ENCODE data around the gene RTN4. TPM values are rescaled to one million over a fixed set of nuclear protein-coding genes. Genes with fewer than 3 reads are reported as not detected.

The RTN4 gene
- total and polyA plus RNA-seq, 2 experiments from 2014 or later = 218 to 221 TPM

DNA sequence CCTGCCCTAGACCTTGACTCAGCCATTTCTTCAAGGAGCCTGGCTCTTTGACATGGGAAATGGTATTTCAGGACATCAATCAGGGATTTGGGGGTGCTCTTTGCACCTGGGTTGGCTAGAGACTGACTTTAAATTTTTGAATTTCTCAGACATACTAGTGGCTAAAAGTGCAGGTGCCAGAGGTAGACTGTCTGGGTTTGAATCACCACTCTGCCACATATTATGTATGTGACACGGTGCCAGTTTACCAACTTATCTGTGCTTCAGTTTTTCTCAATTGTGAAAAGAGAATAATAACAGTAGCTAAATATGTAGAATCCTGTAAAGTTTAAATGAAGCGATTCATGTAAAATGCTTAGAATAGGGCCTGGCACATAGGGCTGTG, 49.2 kb upstream of the RTN4 start:
- Mint-ChIP-seq H3K4me3 (no peak overlapping the region), H3K4me1 (peaks cover 10% of the 10 kb centered on the region; the same call in 2 of the 3 replicates), H3K9me3 (no peaks in the 10 kb centered on the region), H3K27me3 (ENCODE audit: insufficient read depth, low read depth, poor library complexity) (no peaks in the 10 kb centered on the region), H3K27ac (peak overlapping the region; percentile 74), H3K36me3 (ENCODE audit: low read depth) (no peaks in the 10 kb centered on the region)
- DNase-seq (ENCODE audit: low spot score) (no peak), ATAC-seq (no peak)
- H3F3A ChIP-seq (replicated peaks; ENCODE audit: low read depth) = no peaks in the 10 kb centered on the region
- H3K27me3 ChIP-seq (ENCODE audit: insufficient read depth) = no peaks in the 10 kb centered on the region
- H3K79me2 ChIP-seq (replicated peaks; ENCODE audit: insufficient read depth) = no peaks in the 10 kb centered on the region
- no peak overlapping the region for H3K27ac ChIP-seq (ENCODE audit: low read depth)
- H3K4me3 ChIP-seq = no peak overlapping the region
- TF ChIP-seq ZNF331 (CRISPR knock-in tag; IDR thresholded peaks at IDR 0.05; ENCODE audit: low read depth) (no peak), ZNF114 (CRISPR knock-in tag; IDR thresholded peaks at IDR 0.05) (no peak), EZH2phosphoT487 (IDR thresholded peaks at IDR 0.05; ENCODE audit: unreplicated experiment) (no peak), JUNB (IDR thresholded peaks at IDR 0.05; ENCODE audit: unreplicated experiment) (no peak), STAT1 (IDR thresholded peaks at IDR 0.05; ENCODE audit: unreplicated experiment) (no peak), POLR2AphosphoS5 (IDR thresholded peaks at IDR 0.05; ENCODE audit: low read depth) (no peak), NANOG (IDR thresholded peaks at IDR 0.05; ENCODE audit: borderline replicate concordance) (no peak), EZH2 (IDR thresholded peaks at IDR 0.05; ENCODE audit: low read depth, unreplicated experiment) (no peak), CREB1 (CRISPR knock-in tag; IDR thresholded peaks at IDR 0.05; ENCODE audit: low read depth) (no peak)
- TF ChIP-seq, protein P1, sequence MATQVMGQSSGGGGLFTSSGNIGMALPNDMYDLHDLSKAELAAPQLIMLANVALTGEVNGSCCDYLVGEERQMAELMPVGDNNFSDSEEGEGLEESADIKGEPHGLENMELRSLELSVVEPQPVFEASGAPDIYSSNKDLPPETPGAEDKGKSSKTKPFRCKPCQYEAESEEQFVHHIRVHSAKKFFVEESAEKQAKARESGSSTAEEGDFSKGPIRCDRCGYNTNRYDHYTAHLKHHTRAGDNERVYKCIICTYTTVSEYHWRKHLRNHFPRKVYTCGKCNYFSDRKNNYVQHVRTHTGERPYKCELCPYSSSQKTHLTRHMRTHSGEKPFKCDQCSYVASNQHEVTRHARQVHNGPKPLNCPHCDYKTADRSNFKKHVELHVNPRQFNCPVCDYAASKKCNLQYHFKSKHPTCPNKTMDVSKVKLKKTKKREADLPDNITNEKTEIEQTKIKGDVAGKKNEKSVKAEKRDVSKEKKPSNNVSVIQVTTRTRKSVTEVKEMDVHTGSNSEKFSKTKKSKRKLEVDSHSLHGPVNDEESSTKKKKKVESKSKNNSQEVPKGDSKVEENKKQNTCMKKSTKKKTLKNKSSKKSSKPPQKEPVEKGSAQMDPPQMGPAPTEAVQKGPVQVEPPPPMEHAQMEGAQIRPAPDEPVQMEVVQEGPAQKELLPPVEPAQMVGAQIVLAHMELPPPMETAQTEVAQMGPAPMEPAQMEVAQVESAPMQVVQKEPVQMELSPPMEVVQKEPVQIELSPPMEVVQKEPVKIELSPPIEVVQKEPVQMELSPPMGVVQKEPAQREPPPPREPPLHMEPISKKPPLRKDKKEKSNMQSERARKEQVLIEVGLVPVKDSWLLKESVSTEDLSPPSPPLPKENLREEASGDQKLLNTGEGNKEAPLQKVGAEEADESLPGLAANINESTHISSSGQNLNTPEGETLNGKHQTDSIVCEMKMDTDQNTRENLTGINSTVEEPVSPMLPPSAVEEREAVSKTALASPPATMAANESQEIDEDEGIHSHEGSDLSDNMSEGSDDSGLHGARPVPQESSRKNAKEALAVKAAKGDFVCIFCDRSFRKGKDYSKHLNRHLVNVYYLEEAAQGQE (IDR thresholded peaks at IDR 0.05; ENCODE audit: unreplicated experiment) = no peak
- TF ChIP-seq, protein P2, sequence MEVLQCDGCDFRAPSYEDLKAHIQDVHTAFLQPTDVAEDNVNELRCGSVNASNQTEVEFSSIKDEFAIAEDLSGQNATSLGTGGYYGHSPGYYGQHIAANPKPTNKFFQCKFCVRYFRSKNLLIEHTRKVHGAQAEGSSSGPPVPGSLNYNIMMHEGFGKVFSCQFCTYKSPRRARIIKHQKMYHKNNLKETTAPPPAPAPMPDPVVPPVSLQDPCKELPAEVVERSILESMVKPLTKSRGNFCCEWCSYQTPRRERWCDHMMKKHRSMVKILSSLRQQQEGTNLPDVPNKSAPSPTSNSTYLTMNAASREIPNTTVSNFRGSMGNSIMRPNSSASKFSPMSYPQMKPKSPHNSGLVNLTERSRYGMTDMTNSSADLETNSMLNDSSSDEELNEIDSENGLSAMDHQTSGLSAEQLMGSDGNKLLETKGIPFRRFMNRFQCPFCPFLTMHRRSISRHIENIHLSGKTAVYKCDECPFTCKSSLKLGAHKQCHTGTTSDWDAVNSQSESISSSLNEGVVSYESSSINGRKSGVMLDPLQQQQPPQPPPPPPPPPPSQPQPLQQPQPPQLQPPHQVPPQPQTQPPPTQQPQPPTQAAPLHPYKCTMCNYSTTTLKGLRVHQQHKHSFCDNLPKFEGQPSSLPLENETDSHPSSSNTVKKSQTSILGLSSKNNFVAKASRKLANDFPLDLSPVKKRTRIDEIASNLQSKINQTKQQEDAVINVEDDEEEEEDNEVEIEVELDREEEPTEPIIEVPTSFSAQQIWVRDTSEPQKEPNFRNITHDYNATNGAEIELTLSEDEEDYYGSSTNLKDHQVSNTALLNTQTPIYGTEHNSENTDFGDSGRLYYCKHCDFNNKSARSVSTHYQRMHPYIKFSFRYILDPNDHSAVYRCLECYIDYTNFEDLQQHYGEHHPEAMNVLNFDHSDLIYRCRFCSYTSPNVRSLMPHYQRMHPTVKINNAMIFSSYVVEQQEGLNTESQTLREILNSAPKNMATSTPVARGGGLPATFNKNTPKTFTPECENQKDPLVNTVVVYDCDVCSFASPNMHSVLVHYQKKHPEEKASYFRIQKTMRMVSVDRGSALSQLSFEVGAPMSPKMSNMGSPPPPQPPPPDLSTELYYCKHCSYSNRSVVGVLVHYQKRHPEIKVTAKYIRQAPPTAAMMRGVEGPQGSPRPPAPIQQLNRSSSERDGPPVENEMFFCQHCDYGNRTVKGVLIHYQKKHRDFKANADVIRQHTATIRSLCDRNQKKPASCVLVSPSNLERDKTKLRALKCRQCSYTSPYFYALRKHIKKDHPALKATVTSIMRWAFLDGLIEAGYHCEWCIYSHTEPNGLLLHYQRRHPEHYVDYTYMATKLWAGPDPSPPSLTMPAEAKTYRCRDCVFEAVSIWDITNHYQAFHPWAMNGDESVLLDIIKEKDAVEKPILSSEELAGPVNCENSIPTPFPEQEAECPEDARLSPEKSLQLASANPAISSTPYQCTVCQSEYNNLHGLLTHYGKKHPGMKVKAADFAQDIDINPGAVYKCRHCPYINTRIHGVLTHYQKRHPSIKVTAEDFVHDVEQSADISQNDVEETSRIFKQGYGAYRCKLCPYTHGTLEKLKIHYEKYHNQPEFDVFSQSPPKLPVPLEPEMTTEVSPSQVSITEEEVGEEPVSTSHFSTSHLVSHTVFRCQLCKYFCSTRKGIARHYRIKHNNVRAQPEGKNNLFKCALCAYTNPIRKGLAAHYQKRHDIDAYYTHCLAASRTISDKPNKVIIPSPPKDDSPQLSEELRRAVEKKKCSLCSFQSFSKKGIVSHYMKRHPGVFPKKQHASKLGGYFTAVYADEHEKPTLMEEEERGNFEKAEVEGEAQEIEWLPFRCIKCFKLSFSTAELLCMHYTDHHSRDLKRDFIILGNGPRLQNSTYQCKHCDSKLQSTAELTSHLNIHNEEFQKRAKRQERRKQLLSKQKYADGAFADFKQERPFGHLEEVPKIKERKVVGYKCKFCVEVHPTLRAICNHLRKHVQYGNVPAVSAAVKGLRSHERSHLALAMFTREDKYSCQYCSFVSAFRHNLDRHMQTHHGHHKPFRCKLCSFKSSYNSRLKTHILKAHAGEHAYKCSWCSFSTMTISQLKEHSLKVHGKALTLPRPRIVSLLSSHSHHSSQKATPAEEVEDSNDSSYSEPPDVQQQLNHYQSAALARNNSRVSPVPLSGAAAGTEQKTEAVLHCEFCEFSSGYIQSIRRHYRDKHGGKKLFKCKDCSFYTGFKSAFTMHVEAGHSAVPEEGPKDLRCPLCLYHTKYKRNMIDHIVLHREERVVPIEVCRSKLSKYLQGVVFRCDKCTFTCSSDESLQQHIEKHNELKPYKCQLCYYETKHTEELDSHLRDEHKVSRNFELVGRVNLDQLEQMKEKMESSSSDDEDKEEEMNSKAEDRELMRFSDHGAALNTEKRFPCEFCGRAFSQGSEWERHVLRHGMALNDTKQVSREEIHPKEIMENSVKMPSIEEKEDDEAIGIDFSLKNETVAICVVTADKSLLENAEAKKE (CRISPR knock-in tag; IDR thresholded peaks at IDR 0.05) = no peak
- TF ChIP-seq, protein P3, sequence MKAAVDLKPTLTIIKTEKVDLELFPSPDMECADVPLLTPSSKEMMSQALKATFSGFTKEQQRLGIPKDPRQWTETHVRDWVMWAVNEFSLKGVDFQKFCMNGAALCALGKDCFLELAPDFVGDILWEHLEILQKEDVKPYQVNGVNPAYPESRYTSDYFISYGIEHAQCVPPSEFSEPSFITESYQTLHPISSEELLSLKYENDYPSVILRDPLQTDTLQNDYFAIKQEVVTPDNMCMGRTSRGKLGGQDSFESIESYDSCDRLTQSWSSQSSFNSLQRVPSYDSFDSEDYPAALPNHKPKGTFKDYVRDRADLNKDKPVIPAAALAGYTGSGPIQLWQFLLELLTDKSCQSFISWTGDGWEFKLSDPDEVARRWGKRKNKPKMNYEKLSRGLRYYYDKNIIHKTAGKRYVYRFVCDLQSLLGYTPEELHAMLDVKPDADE (IDR thresholded peaks at IDR 0.05) = no peak
- TF ChIP-seq, protein P4, sequence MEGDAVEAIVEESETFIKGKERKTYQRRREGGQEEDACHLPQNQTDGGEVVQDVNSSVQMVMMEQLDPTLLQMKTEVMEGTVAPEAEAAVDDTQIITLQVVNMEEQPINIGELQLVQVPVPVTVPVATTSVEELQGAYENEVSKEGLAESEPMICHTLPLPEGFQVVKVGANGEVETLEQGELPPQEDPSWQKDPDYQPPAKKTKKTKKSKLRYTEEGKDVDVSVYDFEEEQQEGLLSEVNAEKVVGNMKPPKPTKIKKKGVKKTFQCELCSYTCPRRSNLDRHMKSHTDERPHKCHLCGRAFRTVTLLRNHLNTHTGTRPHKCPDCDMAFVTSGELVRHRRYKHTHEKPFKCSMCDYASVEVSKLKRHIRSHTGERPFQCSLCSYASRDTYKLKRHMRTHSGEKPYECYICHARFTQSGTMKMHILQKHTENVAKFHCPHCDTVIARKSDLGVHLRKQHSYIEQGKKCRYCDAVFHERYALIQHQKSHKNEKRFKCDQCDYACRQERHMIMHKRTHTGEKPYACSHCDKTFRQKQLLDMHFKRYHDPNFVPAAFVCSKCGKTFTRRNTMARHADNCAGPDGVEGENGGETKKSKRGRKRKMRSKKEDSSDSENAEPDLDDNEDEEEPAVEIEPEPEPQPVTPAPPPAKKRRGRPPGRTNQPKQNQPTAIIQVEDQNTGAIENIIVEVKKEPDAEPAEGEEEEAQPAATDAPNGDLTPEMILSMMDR (conservative IDR thresholded peaks at IDR 0.05; ENCODE audit: low read depth in 2 of 2) = no peak
- no peaks in the 10 kb centered on the region for H3K9me2 ChIP-seq (ENCODE audit: insufficient read depth)
- H2AFZ ChIP-seq = peak overlapping the region; percentile 88; the same call in 1 of the 2 replicates
- H3K4me1 ChIP-seq (ENCODE audit: insufficient read depth) = peaks cover 15% of the 10 kb centered on the region
- no peak overlapping the region for H3K4me2 ChIP-seq
- no peaks in the 10 kb centered on the region; the same call in 1 of the 2 replicates for H3K36me3 ChIP-seq (ENCODE audit: insufficient read depth)
- H4K20me1 ChIP-seq (replicated peaks; ENCODE audit: insufficient read depth) = no peaks in the 10 kb centered on the region

Measured in GM23338 (cell line).